Hematopoietic multipotent progenitor cell treated with erythropoietin and hydrocortisone succinate and interleukin-3 and kit ligand, for 15 days (in vitro differentiated cells): Measurements from ENCODE around the gene CEACAM19.
"Not testable (repeated sequence)": the region's sequence is repeated elsewhere in the genome, so short reads cannot be mapped to it uniquely, and the experiment has no call there.

Experiments used
- DNase-seq: peaks from one replicate; pipeline ENCODE4 v3.0.0-alpha.2; 2015; ENCODE audit warnings: low spot score

CEACAM19 gene

GRCh38 chr19:44645407-44646048, 25.8 kb upstream of the CEACAM19 start:
- DNase-seq = no peak

GRCh38 chr19:44646049-44646416, 25.2 kb upstream of the CEACAM19 start:
- DNase-seq = no peak

GRCh38 chr19:44647144-44647543, 24.1 kb upstream of the CEACAM19 start:
- DNase-seq = no peak

GRCh38 chr19:44648631-44649251, 22.5 kb upstream of the CEACAM19 start:
- DNase-seq = no peak

- DNase-seq = no peak
These were observed 21.6 kb upstream of the CEACAM19 start for GRCh38 chr19:44649578-44650145.

GRCh38 chr19:44653343-44653742, 17.9 kb upstream of the CEACAM19 start:
- DNase-seq = no peak

- peak; percentile 23 for DNase-seq
These were observed 17.1 kb upstream of the CEACAM19 start for GRCh38 chr19:44653977-44654774.

- peak; percentile 57 for DNase-seq
These were observed 13.9 kb upstream of the CEACAM19 start for GRCh38 chr19:44657211-44657921.

GRCh38 chr19:44658069-44658733, 13.1 kb upstream of the CEACAM19 start:
- DNase-seq = no peak

GRCh38 chr19:44660081-44660480, 11.2 kb upstream of the CEACAM19 start:
- DNase-seq = no peak

- no peak for DNase-seq
These were observed 10.1 kb upstream of the CEACAM19 start for GRCh38 chr19:44661205-44661604.

- DNase-seq = no peak
These were observed 9.4 kb upstream of the CEACAM19 start for GRCh38 chr19:44661904-44662303.

GRCh38 chr19:44662691-44663385, 8.4 kb upstream of the CEACAM19 start:
- DNase-seq = no peak

- DNase-seq = no peak
These were observed 7.3 kb upstream of the CEACAM19 start for GRCh38 chr19:44663996-44664395.

GRCh38 chr19:44664976-44665375, 6.3 kb upstream of the CEACAM19 start:
- no peak for DNase-seq

- no peak for DNase-seq
These were observed 4.3 kb upstream of the CEACAM19 start for GRCh38 chr19:44666852-44667556.

GRCh38 chr19:44668985-44669764, 2.1 kb upstream of the CEACAM19 start:
- no peak for DNase-seq

GRCh38 chr19:44670027-44670426, 1.3 kb upstream of the CEACAM19 start:
- DNase-seq = not testable (repeated sequence)

GRCh38 chr19:44672226-44672625, 944 bp downstream of the CEACAM19 start:
- DNase-seq = no peak

- DNase-seq = no peak
These were observed 2.2 kb downstream of the CEACAM19 start for GRCh38 chr19:44673510-44673909.
